RCC 7860 (cell line): ENCODE results near the gene CCNQ.

ENCODE experiments used
- DNase-seq: peaks from one replicate; pipeline ENCODE4 v3.0.0-alpha.2; 2015; ENCODE audit warnings: low spot score
- FAIRE-seq: peaks from 2 replicates; lab custom pipeline; 2012; peaks lifted over from hg19 to GRCh38; lab: Jason Lieb, UNC

The CCNQ gene

DNA sequence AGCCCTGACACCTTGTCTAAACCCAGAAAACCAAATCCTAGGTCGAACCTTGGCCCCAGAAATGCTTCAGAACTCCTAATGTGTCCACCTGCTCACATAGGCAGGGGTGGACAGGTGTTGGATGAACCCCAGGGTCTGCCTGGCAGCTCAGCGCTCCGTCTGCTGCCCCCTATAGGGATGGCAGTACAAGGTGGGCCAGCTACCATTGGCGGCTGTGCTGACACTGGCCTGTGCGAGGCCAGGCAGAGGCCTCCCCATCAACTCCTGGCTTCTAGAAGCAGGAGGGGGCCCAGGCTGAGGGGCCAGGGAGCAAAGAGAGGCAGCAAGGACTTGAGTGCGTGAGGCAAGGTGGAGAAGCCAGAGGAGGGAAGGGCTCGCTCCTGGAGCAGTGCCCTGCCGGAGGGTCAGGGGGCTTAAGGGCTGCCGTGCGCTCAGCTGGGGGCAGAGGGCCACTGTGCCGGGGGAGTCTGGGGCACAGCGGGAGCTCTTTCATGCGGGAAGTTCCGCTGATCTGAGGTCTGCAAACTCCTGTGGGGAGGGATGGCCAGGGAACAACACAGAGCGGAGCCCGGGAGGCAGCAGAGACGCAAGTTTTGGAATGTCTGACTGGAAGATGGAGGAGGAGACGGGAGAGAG, 20.6 kb downstream of the CCNQ start:
- DNase-seq: no peak
- no peak for FAIRE-seq

DNA sequence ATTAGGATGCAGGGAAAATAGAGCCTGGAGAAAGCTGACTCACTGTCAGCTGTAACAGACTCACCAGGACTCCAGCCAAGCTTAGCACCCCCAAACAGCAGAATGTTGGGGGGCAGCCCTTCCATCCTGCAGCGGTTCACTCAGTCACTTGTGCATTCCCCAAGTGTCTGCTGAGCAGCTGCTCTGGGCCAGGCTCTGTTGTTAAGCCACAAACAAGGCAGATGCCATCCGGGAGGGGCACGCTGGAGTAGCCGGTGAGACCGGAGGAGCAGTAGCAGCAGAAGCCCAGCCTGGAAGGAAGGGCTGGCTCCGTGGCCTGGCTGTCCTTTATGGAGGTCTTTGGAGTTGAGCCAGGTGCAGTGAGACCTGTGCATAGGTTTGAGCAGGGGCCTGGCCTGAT, 22.0 kb downstream of the CCNQ start:
- DNase-seq (no peak), FAIRE-seq (no peak)

DNA sequence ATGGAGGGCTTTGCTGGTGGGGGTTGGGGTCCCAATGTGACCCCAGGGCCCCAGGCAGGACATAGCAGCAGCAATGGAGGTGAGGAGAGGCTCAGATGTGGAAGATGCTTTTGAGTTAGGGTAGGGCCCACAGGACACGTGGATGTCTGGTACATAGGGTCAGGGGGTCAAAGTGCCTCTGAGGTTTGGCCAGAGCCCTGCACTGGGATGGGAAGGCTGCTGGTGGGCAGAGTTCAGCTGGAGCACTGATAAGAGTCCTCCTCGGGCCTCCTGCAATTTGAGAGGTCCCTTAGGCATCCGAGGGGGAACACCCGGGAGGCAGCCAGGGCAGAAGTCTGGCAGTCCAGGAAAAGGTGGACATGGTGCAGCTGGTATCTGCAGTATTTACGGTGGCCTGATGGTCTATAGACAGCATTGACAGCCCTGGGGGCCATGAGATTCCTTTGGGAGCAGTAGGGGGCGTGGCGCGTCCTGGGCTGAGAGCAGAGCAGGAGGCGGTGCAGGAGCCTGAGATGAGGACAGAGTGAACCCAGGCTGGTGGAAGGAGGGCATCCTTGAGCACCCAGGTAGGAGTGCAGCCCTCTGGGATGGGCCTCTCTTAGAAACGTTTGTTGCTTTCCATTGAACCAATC, 22.6 kb downstream of the CCNQ start:
- FAIRE-seq (no peak), DNase-seq (no peak)

DNA sequence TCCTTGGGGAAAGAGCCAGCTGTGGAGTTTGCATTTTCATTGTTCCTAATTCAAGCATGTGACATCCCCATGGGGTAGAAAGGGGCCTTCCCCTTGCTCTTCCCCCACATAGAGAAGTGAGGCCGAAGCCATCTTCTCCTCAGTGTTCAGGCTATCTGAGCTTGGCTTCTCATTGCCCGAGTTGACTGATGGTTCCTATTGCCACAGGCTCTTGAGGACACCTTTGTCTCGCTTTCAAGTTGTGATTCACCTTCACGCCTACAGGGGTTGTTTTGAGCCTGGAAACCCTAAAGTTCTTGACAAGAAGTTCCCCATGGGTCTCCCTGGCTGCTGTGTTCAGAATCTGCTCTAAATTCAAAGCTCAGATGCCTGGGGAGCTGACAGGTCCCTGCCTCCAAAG, 25.0 kb downstream of the CCNQ start:
- FAIRE-seq (no peak), DNase-seq (no peak)

DNA sequence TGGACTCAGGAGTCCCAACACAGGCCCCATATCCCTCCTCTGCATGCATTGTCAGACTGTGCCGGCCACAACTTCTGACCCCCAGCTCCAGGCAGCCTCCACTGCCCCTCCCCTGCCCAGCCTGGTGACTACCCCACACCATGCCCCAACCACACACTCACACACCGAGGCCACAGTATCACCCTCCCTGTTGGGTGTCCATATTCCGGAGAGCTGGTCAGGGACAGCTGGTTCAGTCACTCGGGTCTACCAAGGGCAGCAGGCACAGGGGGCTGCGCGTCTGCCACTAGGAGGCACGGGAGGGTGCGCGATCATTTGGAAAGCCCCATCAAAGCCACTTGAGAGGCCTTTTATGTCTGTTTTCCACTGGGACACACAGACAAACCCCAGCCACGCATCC, 26.3 kb downstream of the CCNQ start:
- DNase-seq (no peak), FAIRE-seq (no peak)

DNA sequence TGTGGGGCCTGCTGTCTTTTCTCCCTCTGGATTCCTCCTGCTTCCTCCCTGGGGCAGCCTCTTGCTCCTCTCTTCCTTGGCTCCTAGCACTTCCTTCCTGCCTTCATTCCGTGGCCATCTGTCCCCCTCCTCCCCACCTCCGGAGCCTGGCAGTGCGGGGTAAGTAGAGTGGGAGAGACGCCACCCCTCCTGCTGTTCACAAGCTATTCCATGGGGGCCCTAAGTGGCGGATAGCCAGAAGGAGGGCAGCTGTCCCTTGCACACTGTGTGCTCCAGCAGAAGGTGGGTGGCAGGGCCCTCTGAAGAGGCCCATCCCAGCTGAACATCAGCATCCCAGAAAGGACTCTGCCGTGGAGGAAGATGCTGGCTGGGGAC, 27.4 kb downstream of the CCNQ start:
- no peak for DNase-seq
- no peak for FAIRE-seq

DNA sequence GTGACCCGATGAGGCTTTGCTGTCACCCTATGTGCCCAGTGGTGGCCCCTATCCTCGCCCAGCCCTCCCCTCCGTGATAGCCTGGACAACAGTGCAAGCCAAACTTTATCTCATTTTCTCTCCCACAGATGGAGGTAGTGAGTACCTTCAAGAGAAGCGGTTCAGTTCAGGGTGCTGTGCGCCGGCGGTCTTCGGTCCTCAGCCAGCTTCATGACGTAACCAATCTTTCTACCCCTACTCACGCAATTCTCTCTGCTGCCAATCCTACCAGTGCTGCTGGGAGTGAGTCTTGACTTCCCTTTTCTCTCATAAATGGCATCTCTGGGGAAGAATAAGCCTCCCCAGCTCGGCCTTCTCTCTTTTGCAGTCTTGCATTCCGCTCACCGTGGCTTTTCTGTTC, 29.5 kb downstream of the CCNQ start:
- FAIRE-seq: no peak
- no peak for DNase-seq

DNA sequence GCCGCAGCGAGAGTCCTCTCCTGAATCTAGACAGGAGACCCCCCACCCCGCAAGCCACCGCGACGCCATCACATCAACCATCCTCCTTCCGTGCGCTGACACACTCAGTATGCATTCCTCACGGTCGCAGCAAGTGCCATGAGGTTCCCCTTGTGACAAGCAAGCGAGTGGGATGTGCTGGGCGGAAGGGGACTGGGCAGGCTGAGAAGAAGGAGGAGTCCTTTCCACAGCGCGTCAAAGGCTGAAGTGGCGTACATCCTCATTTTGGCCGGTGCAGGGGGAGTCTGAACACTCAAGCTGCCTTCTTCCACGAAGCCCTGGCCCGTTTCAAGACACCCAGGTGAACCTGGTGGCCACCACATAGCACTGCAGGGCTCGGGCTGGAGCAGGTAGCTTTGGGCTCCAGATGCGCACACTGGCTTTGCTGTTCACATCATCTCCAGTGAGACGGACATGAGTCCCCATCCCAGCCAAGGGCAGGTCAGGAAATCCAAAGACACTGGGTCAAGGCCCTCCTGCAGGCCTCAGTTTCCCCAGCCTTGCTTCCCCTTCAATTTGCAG, 30.4 kb downstream of the CCNQ start:
- no peak for DNase-seq

DNA sequence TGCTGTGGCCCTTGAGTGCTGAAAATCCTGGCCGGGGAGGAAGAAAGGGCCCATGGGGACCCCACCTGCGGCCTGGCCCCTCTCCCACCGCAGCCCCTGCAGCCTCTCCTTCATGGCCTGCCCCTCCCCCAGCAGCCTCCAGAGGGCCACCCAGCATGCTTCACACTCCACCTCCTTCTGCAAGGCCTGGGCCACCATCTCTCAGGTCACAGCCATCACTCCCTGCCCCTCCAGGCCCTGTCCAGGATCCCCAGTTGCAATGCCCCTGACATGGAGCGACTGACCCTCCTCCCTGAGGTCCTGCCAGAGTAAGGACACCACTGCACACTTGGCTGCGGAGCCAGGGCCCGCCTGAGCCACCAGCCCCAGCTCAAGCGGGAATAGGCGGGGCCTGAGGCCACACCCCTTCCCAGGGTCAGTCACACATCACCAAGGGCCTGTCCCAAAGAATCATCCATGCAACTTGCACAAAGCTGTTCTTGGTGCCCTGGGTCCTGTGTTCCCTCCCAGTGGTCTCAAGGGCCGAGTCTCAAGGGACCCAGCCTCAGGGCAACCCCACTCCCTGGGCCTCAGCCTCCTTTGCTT, 32.9 kb downstream of the CCNQ start:
- DNase-seq: no peak
- no peak for FAIRE-seq

More for the DNA sequence above, 30.4 kb downstream of the CCNQ start:
- FAIRE-seq: no peak

DNA sequence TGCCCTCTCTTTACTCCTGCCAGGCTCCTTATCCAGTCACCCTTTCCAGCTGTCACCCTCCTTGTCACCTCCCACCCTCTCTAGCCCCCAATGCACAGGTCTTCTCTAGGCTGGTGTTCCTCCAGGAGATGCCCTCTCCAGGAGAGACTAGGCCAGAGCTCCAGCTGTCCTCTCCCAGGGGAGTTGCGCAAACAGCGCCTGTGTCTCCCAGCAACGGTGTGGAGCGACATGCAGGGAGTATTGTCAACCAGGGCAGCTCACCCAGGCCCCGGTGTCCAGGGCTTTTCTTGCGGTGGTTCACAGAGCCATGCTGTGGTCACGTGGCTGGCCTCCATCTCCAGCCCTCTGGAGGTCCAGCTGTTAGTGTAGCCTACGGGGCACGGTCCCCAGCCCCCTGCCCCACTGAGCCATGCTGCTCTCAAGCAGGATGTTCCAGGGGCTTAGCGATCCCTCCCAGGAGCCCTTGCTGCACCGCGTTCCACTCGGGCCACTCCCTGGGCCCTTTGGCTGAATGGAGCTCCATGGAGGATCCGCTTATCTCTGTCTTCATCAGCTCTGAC, 34.8 kb downstream of the CCNQ start:
- DNase-seq (no peak), FAIRE-seq (no peak)

DNA sequence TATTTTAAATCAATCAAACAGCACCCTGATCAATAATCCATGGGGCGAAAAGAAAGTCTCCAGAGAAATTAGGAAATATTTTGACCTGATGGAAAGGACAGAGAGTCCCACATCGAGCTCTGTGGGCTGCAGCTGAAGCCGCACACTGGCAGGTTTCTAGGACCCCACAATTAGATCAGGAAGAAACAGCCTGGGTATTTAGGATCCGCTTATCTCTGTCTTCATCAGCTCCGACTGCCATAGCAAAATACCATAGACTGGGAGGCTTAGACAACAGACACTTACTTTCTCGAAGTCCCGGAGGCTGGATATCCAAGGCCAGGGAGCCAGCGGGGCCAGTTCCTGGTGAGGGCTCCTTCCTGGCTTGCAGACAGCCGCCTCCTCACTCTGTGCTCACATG, 36.4 kb downstream of the CCNQ start:
- no peak for DNase-seq
- FAIRE-seq: no peak

DNA sequence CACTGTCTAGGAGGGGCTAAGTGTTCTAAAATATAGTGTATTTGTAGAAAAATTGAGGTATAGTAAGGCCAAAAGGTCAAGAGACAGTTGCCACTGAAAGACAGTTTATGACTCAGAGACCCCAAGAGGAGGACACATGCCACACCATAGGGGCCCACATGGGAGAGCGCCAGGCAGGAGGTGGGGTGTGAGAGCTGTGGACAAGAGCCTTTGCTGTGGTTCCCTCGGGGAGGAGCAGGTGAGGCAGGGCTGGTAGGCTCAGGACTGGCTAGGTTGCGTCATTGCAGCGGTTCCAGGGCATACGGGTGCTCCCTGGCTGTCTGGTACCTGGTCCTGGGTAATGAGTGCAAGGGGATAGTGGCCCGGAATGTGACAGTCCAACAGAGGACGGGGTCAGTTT, 37.6 kb downstream of the CCNQ start:
- no peak for DNase-seq
- no peak for FAIRE-seq

DNA sequence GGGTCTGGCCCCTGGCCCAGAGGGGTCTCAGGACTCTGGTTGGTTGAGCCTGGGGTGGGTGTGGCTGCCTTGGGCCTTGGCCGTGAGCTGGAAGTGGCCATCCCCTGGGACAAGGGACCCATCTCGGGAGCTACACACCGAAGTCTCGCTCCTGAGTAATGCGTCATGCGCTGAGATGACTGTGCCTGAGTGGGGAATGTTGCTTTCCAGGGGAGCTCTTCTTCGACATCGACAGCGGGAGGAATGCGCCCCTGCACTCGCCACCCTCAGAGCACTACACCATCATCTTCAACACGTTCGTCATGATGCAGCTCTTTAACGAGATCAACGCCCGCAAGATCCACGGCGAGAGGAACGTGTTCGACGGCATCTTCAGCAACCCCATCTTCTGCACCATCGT, 38.5 kb downstream of the CCNQ start:
- FAIRE-seq: no peak
- DNase-seq: no peak

DNA sequence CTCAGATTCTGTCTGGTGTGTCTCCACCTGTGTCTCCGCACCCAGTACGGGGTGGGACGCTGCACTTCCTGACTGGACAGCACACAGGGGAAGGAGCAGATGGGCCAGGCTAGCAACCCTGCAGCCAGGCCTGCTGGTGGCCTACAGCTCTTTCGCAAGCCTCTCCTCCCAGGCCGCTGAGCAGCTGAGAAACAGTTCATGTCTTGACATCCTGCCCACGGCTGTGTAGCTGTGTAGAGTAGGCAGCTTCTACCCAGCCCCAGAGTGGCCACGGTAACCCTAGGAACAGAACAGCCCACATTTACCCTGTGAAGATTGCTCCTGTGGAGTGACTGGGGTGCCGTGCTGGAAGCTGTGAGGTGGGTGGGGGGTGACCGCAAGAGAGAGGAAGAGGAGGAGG, 38.9 kb downstream of the CCNQ start:
- FAIRE-seq (no peak), DNase-seq (no peak)

DNA sequence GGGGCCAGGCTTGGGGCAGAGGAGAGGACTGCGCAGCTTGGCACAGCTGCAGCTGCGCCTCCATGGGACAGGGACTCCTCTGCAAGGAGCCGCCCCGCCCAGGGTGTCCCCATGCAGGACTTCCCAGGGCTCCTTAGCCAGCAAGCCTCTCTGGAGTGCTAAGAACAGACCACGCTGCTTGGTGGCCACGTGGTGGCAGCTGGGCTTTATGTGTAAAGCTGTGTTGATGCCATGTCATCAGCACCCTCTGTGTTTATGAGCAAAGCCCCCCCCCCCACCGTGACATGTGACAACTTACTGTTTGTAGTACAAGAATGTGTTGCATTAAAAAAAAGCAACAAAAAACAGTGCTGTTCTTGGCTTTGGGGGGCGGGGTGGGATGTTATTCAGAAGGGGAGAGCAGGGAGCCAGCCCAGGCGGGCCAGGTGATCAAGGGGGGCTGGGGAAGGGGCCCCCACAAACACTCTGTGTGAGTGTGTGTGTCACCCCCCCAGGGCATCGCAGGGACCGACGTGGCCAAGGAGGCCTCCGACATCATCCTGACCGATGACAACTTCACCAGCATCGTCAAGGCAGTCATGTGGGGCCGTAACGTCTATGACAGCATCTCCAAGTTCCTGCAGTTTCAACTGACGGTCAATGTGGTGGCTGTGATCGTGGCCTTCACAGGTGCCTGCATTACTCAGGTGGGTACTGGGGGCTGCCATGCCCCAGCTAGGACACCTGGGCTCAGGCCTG, 41.2 kb downstream of the CCNQ start:
- FAIRE-seq: no peak
- no peak for DNase-seq

DNA sequence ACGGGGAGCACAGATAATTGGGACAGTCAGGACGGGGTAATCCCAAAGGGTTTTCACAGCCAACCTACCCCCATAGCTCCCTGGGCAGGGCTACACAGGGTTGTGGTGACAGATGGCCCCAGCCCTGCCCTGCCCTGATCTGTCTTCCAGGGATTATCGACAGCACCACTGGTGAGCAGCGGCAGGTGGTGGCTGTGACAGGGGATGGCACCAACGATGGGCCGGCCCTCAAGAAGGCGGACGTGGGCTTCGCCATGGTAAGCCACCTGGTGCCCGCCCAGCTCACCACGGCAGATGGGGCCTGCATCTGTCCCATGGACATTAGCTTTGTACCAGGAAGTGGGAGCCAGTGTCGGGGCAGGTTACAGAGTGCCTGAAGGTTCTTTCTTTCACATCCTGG, 42.2 kb downstream of the CCNQ start:
- DNase-seq: no peak
- FAIRE-seq: no peak

DNA sequence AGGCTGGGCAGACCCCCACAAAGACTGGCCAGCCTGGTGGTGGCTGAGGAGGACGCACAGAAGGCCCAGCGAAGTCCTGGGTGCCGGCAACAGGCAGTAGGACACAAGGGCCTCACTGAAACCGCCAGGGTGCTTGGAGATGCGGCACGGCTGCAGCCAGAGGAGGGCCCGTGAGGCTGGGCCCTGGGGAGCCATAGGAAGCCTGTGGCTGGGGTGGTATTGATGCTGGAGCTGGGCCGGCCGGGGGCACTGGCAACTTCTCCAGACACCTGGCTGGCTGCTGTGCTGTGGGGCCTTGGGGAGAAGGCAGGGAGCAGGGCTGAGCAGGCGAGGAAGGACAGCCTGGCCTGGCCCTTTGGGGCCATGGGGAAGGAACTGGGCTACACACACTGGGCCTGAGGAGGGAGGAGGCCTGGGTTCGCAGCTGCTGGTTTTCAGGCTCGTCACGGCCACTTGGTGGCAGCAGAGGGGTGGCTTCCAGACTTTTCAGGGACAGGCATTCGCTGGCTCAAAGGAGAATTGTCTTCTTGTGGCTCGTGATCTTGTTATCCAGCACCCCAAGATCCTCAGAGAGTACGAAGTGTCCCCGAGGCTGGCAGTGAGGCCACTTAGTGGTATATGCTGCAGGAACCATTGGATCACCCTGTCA, 44.3 kb downstream of the CCNQ start:
- no peak for FAIRE-seq
- DNase-seq: no peak

DNA sequence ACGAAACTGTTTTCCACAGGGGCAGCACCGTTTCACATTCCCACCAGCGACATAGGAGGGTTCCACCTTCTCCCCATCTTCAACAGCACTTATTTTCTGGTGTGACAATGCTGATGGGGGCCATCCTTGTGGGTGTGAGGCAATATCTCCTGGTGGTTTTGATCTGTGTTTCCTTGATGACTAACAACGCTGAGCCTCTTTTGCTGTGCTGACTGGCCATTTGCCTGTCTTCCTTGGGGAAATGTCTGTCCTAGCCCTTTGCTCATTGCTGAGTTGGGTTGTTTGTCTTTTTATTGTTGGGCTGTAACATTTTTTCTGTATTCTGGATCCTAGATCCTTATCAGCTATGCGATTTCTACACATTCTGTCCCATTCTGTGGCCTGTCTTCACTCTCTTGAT, 47.8 kb downstream of the CCNQ start:
- FAIRE-seq (no peak), DNase-seq (no peak)

DNA sequence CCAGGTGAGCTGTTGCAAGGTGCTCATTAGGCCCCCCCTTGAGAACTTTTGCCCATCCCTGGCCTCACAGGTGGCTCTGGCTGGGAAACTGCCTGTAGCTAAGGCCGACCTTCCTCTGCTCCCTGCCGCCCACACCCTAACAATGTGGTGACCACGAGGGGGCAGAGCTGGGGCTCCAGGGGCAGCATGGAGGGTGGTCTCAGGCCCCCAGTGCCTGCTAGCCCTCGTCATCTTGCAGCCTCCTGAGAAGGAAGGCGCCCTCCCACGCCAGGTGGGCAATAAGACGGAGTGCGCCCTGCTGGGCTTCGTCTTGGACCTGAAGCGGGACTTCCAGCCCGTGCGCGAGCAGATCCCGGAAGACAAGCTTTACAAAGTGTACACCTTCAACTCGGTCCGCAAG, 49.1 kb downstream of the CCNQ start:
- no peak for FAIRE-seq
- no peak for DNase-seq

DNA sequence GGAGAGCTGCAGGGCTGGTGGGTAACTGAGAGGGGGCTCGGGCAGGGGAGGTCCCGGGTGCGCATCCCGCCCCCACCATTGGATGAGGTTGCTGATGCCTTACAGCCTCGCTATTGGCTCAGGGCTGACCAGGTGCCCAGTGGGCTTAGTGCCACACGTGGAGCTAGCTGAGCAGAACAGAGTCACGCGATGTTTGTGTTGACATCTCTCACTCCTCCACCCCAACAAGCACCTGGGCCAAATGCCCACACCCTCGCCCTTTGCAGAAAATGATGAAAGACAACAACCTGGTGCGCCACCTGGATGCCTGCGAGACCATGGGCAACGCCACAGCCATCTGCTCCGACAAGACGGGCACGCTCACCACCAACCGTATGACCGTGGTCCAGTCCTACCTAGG, 49.7 kb downstream of the CCNQ start:
- DNase-seq: no peak
- FAIRE-seq: no peak

DNA sequence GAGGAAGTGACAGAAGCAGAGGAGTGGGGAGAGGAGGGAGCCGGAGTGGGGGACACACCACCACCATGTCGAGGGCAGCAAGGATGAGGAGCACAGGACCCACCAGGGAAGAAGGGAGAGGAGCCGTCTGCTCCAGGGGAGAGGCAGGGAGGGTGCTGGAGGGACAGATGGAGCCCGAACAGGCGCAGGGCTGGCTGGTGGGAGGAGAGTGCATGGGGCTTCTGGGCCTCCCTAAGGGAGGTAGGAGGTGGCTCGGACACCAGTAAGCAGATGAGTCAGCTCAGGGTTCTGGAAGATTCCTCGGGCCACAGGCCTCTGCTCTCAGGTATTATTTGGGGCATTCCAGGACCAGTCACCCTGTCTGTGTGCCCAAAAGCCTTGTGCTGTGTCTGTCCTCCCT, 51.7 kb downstream of the CCNQ start:
- no peak for FAIRE-seq
- DNase-seq: no peak
